ENCODE results near the gene GATA2. TPM values are rescaled to one million over a fixed set of nuclear protein-coding genes. Genes with fewer than 3 reads are reported as not detected.

Gene GATA2
- total RNA-seq, 3 donors from 2014 or later = 6.0 to 14.4 (median 6.6) TPM

DNA sequence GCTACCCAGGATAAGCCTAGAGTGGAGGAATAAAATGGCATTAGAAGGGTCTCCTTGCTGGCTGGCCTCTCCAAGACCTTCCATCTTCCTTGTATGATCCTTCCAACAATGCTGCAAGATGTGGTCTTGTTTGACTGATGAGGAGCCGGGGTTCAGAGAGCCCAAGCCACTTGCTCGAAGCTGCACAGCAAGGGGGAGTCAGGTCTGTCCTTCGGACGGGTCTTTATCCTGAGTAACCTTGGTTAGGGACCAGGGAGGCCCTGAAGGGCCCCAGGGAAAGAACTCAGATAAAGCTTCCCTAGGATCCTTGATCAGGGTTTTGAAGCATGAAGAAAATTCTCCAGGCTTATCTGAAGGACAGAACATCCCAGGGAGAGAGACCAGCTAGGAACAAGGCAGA, 19.3 kb downstream of the GATA2 start:
- Histone ChIP-seq H3K36me3 (no peaks in the 10 kb centered on the region), H3K9me3 (no peaks in the 10 kb centered on the region), H3K27me3 (peaks cover 0 to 12% of the 10 kb centered on the region in 2 donors), H3K4me3 (no peak overlapping the region), H3K4me1 (no peaks in the 10 kb centered on the region), H3K27ac (no peak overlapping the region)
- DNase-seq (ENCODE audit: low spot score in 2 of 2) = no peak
- TF ChIP-seq POLR2A (IDR thresholded peaks at IDR 0.05) (no peak), POLR2AphosphoS5 (IDR thresholded peaks at IDR 0.05) (no peak)
- TF ChIP-seq, protein P1, sequence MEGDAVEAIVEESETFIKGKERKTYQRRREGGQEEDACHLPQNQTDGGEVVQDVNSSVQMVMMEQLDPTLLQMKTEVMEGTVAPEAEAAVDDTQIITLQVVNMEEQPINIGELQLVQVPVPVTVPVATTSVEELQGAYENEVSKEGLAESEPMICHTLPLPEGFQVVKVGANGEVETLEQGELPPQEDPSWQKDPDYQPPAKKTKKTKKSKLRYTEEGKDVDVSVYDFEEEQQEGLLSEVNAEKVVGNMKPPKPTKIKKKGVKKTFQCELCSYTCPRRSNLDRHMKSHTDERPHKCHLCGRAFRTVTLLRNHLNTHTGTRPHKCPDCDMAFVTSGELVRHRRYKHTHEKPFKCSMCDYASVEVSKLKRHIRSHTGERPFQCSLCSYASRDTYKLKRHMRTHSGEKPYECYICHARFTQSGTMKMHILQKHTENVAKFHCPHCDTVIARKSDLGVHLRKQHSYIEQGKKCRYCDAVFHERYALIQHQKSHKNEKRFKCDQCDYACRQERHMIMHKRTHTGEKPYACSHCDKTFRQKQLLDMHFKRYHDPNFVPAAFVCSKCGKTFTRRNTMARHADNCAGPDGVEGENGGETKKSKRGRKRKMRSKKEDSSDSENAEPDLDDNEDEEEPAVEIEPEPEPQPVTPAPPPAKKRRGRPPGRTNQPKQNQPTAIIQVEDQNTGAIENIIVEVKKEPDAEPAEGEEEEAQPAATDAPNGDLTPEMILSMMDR (IDR thresholded peaks at IDR 0.05) = no peak
- intact Hi-C loops (cut with DNase I; ENCODE audit: low total_unique reads) = no loop called here

DNA sequence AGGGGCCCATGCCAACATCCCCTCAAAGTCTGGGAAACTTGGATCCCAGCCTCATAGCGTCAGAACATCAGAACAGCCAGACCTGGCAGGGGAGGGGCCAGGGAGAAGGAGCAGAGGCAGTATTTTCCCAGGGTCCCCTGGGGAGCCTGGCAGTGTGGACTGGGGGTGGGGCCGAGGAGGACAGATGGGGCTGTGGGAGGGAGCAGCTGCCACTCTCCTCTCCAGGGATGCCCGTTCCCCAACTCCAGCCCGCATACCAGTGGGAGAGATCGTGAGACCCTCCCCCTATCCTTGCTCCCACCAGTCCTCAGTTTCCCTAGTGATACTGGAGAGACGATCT, 19.9 kb downstream of the GATA2 start:
- Histone ChIP-seq H3K27ac (no peak overlapping the region), H3K4me1 (no peaks in the 10 kb centered on the region), H3K36me3 (no peaks in the 10 kb centered on the region), H3K27me3 (peaks cover 0 to 10% of the 10 kb centered on the region in 2 donors), H3K4me3 (no peak overlapping the region), H3K9me3 (no peaks in the 10 kb centered on the region)
- no peak for DNase-seq (ENCODE audit: low spot score in 2 of 2)
- no peak for TF ChIP-seq POLR2AphosphoS5 (IDR thresholded peaks at IDR 0.05)
- TF ChIP-seq, protein P1 (IDR thresholded peaks at IDR 0.05) = no peak
- no peak for TF ChIP-seq POLR2A (IDR thresholded peaks at IDR 0.05)
- intact Hi-C loops (cut with DNase I; ENCODE audit: low total_unique reads) = no loop called here

DNA sequence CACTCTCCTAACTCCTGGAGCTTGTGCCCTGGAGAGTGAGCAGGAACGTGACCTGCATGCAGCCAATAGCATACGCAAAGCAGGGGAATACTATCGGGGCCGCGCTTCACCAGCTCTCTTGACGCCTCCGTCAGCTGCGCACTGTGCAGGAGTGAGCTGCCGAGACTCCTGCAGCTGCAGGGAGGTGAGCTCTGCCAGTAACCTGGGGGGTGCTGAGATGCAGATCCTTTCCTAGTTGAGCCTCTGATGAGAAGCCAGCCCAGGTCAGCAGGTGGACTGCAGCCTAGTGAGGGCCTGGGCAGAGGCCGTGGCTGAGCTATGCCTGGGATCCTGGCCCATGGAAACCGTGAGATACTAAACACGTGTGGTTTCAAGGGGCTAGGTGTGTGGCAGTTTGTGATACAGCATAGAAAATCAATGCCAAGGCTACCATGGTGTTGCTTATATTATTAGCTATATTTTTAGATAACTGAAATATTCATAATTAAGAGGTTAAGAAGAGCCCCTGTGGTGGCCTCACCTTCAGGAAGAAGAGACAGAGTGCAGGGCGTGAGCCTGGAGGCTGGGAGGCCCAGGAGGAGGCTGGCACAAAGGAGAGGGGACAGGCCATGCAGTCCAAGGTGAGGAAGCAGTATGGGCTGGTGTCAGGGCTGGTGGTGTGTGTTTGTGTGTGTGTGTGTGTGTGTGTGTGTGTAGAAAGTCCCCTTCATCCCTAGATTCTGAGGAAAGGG, 20.4 kb downstream of the GATA2 start:
- Histone ChIP-seq H3K9me3 (no peaks in the 10 kb centered on the region), H3K36me3 (no peaks in the 10 kb centered on the region), H3K27ac (no peak overlapping the region), H3K4me1 (no peaks in the 10 kb centered on the region), H3K27me3 (peaks cover 0 to 8% of the 10 kb centered on the region in 2 donors), H3K4me3 (no peak overlapping the region)
- intact Hi-C loops (cut with DNase I; ENCODE audit: low total_unique reads) = no loop called here
- TF ChIP-seq, protein P1 (IDR thresholded peaks at IDR 0.05) = no peak
- TF ChIP-seq POLR2AphosphoS5 (IDR thresholded peaks at IDR 0.05) (no peak), POLR2A (IDR thresholded peaks at IDR 0.05) (no peak)
- no peak for DNase-seq (ENCODE audit: low spot score in 2 of 2)

DNA sequence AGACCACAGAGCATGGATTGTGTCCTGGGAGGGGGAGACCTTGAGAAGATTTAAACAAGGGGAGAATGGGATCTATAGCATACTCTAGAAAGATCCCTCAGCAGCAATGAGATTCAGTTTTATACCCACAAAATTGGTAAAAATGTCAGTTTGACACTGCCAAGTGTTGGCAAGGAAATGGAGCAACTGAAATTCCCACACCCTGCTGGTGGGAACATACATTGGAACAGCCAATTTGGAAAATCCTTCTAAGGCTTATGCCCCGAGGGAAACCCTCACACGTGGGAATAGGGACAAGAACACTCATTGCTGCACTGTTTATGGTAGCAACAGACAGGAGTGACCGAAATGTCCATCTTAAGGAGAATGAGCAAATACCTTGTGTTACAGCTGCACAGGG, 21.3 kb downstream of the GATA2 start:
- H3K27ac ChIP-seq = no peak overlapping the region

DNA sequence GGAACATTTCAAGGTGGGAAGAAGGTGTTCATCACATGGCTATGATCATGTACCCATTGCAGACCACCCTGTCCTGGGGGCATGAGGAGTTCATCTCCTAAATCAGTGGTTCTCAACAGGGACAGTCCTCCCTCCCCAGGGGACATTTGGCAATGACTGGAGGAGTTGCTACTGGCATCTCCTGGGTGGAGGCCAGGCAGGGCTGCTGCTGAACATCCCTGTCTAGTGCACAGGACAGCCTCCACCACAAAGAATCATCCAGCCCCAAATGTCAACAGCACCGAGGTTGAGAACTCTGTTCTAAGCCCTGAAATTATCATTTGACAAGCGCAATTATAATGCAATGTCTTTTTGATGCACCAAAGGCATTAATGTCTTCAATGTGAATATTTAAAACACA, 21.9 kb downstream of the GATA2 start:
- TF ChIP-seq POLR2A (IDR thresholded peaks at IDR 0.05) (no peak), POLR2AphosphoS5 (IDR thresholded peaks at IDR 0.05) (no peak)
- TF ChIP-seq, protein P1 (IDR thresholded peaks at IDR 0.05) = no peak
- H3K27ac ChIP-seq = no peak overlapping the region
- intact Hi-C loops (cut with DNase I; ENCODE audit: low total_unique reads) = no loop called here
- peaks cover 0 to 8% of the 10 kb centered on the region in 2 donors for H3K27me3 ChIP-seq
- no peaks in the 10 kb centered on the region for H3K36me3 ChIP-seq
- no peaks in the 10 kb centered on the region for H3K9me3 ChIP-seq
- no peaks in the 10 kb centered on the region for H3K4me1 ChIP-seq
- no peak for DNase-seq (ENCODE audit: low spot score in 2 of 2)
- no peak overlapping the region for H3K4me3 ChIP-seq

More for the DNA sequence above, 21.3 kb downstream of the GATA2 start:
- Histone ChIP-seq H3K36me3 (no peaks in the 10 kb centered on the region), H3K4me1 (no peaks in the 10 kb centered on the region), H3K27me3 (peaks cover 0 to 8% of the 10 kb centered on the region in 2 donors), H3K9me3 (no peaks in the 10 kb centered on the region), H3K4me3 (no peak overlapping the region)
- intact Hi-C loops (cut with DNase I; ENCODE audit: low total_unique reads) = no loop called here
- DNase-seq (ENCODE audit: low spot score in 2 of 2) = no peak
- TF ChIP-seq, protein P1 (IDR thresholded peaks at IDR 0.05) = no peak
- no peak for TF ChIP-seq POLR2AphosphoS5 (IDR thresholded peaks at IDR 0.05)
- no peak for TF ChIP-seq POLR2A (IDR thresholded peaks at IDR 0.05)
